ENCODE data around the gene ANKUB1. TPM values are rescaled to one million over a fixed set of nuclear protein-coding genes. Genes with fewer than 3 reads are reported as not detected.

Gene ANKUB1
- total and polyA plus RNA-seq, 9 of the 15 experiments (the other 6 are each of a cell fraction or from before 2014, with no cell fraction given): not detected

- TF ChIP-seq ZBTB40 (IDR thresholded peaks at IDR 0.05) (peak; percentile 86), ZBTB40 (CRISPR knock-in tag; IDR thresholded peaks at IDR 0.05) (no peak), ZNF197 (CRISPR knock-in tag; IDR thresholded peaks at IDR 0.05; ENCODE audit: low read depth) (no peak), MAFF (IDR thresholded peaks at IDR 0.05; ENCODE audit: low read length) (no peak), ZNF592 (IDR thresholded peaks at IDR 0.05) (peak; percentile 51; the same call in 1 of the 2 replicates), ZBTB9 (CRISPR knock-in tag; IDR thresholded peaks at IDR 0.05) (no peak), TEAD1 (CRISPR knock-in tag; IDR thresholded peaks at IDR 0.05) (no peak), CBX1 (IDR thresholded peaks at IDR 0.05; ENCODE audit: low read depth) (peak; percentile 67; the same call in 1 of the 2 replicates), E2F4 (CRISPR knock-in tag; IDR thresholded peaks at IDR 0.05; ENCODE audit: low read depth) (0 out of 2 replicates have a peak, but pooled peaks have one; percentile 31), SRSF9 (IDR thresholded peaks at IDR 0.05; ENCODE audit: borderline replicate concordance, low read depth, low read length) (no peak)
These were observed 20.4 kb upstream of the ANKUB1 start, which contains the start of gene RNF13 (continued) for GRCh38 chr3:149812606-149813366.
